Karpas-422 (cell line): Measurements from ENCODE around the gene GAS7. TPM values are rescaled to one million over a fixed set of nuclear protein-coding genes. Genes with fewer than 3 reads are reported as not detected.
"Not testable (repeated sequence)": the region's sequence is repeated elsewhere in the genome, so short reads cannot be mapped to it uniquely, and the experiment has no call there.

Experiments used
- DNase-seq: peaks from one replicate; pipeline ENCODE4 v3.0.0-alpha.2; 2015
- H2AFZ ChIP-seq: fragments of 200-600 bp; sonication (generic); 2 replicates; pipeline ENCODE4 v1.6.1; 2014; ENCODE audit warnings: antibody characterized with exemption, low read length, mixed read lengths
- H3K27ac ChIP-seq: fragments of 200-600 bp; sonication (generic); 2 replicates; pipeline ENCODE4 v1.5.1; 2014; ENCODE audit warnings: mild to moderate bottlenecking, low read length, moderate library complexity
- H3K27me3 ChIP-seq: fragments of 200-600 bp; sonication (generic); 2 replicates; pipeline ENCODE4 v1.6.1; 2014; ENCODE audit warnings: low read length, mixed read lengths
- H3K36me3 ChIP-seq: fragments of 200-600 bp; sonication (generic); 2 replicates; pipeline ENCODE4 v1.6.1; 2014; ENCODE audit warnings: low read length, mixed read lengths; ENCODE audit not compliant: insufficient read depth
- H3K4me1 ChIP-seq: fragments of 200-600 bp; sonication (generic); 2 replicates; pipeline ENCODE4 v1.6.1; 2014; ENCODE audit warnings: mild to moderate bottlenecking, low read length, mixed read lengths
- H3K4me2 ChIP-seq: fragments of 200-600 bp; sonication (generic); 2 replicates; pipeline ENCODE4 v1.6.1; 2014; ENCODE audit warnings: low read length, low read depth, mild to moderate bottlenecking; ENCODE audit not compliant: poor library complexity, severe bottlenecking
- H3K4me3 ChIP-seq: fragments of 200-600 bp; sonication (generic); 2 replicates; pipeline ENCODE4 v1.5.1; 2014; ENCODE audit warnings: mild to moderate bottlenecking, antibody characterized with exemption, low read length, mixed read lengths
- H3K79me2 ChIP-seq: fragments of 200-600 bp; sonication (generic); 2 replicates; pipeline ENCODE4 v1.6.1; 2014; ENCODE audit warnings: mild to moderate bottlenecking, low read length, mixed read lengths
- H3K9ac ChIP-seq: fragments of 200-600 bp; sonication (generic); 2 replicates; pipeline ENCODE4 v1.6.0; 2014; ENCODE audit warnings: low read length
- H3K9me2 ChIP-seq: fragments of 200-600 bp; sonication (generic), shearing (Covaris generic); replicated peaks from 2 replicates; pipeline ENCODE4 v1.6.0; 2014; ENCODE audit warnings: mild to moderate bottlenecking, low read length, moderate library complexity; ENCODE audit not compliant: insufficient read depth
- H3K9me3 ChIP-seq: fragments of 300-700, 200-600 bp; sonication (generic); 2 replicates; pipeline ENCODE4 v1.6.1; 2014; ENCODE audit warnings: low read length, mixed read lengths
- H4K20me1 ChIP-seq: fragments of 200-600 bp; sonication (generic); 2 replicates; pipeline ENCODE4 v1.6.1; 2014; ENCODE audit warnings: mild to moderate bottlenecking, antibody characterized with exemption, low read length, low read depth; ENCODE audit not compliant: insufficient read depth
- total RNA-seq: library from RNA; depleted of rRNA; stranded (reverse); fragments of >200 nt; shearing (Covaris generic); gene quantifications from 2 replicates; pipeline ENCODE4 v1.2.3, GENCODE V29; 2014; ENCODE audit warnings: low replicate concordance

Gene GAS7
- total RNA-seq, 1 experiment from 2014 or later: 79.9 TPM

- no peak overlapping the region for H3K4me3 ChIP-seq
- H3K9me2 ChIP-seq: no peaks in the 10 kb centered on the region
- peaks cover 76% of the 10 kb centered on the region for H4K20me1 ChIP-seq
- H2AFZ ChIP-seq: no peak overlapping the region
- no peaks in the 10 kb centered on the region for H3K9me3 ChIP-seq
- peaks cover 55% of the 10 kb centered on the region for H3K36me3 ChIP-seq
- DNase-seq: no peak
- peaks cover 92% of the 10 kb centered on the region for H3K79me2 ChIP-seq
- no peak overlapping the region for H3K27ac ChIP-seq
- no peak overlapping the region for H3K9ac ChIP-seq
- peaks cover 68% of the 10 kb centered on the region for H3K4me1 ChIP-seq
- H3K4me2 ChIP-seq: no peak overlapping the region
- no peaks in the 10 kb centered on the region for H3K27me3 ChIP-seq
Observed at GRCh38 chr17:10022416-10022815, 176.0 kb downstream of the GAS7 start.

- H3K4me2 ChIP-seq: no peak overlapping the region
- H3K27ac ChIP-seq: no peak overlapping the region
- peaks cover 46% of the 10 kb centered on the region for H3K36me3 ChIP-seq
- peaks cover 60% of the 10 kb centered on the region for H3K4me1 ChIP-seq
- no peak overlapping the region for H3K9ac ChIP-seq
- H2AFZ ChIP-seq: no peak overlapping the region
- DNase-seq: no peak
- H3K27me3 ChIP-seq: no peaks in the 10 kb centered on the region
- H3K79me2 ChIP-seq: peaks cover 86% of the 10 kb centered on the region
- peaks cover 69% of the 10 kb centered on the region for H4K20me1 ChIP-seq
- no peaks in the 10 kb centered on the region for H3K9me2 ChIP-seq
- H3K4me3 ChIP-seq: no peak overlapping the region
- no peaks in the 10 kb centered on the region for H3K9me3 ChIP-seq
Observed at GRCh38 chr17:10021272-10021984, 177.0 kb downstream of the GAS7 start.

- no peaks in the 10 kb centered on the region for H3K9me2 ChIP-seq
- H3K4me3 ChIP-seq: no peak overlapping the region
- H3K4me2 ChIP-seq: no peak overlapping the region
- H3K9ac ChIP-seq: no peak overlapping the region
- H3K9me3 ChIP-seq: no peaks in the 10 kb centered on the region
- H3K36me3 ChIP-seq: peaks cover 42% of the 10 kb centered on the region
- H3K79me2 ChIP-seq: peaks cover 87% of the 10 kb centered on the region
- peaks cover 60% of the 10 kb centered on the region for H3K4me1 ChIP-seq
- no peak overlapping the region for H3K27ac ChIP-seq
- H3K27me3 ChIP-seq: no peaks in the 10 kb centered on the region
- no peak for DNase-seq
- peaks cover 69% of the 10 kb centered on the region for H4K20me1 ChIP-seq
- no peak overlapping the region for H2AFZ ChIP-seq
Observed at GRCh38 chr17:10019941-10020451, 178.4 kb downstream of the GAS7 start.

DNA sequence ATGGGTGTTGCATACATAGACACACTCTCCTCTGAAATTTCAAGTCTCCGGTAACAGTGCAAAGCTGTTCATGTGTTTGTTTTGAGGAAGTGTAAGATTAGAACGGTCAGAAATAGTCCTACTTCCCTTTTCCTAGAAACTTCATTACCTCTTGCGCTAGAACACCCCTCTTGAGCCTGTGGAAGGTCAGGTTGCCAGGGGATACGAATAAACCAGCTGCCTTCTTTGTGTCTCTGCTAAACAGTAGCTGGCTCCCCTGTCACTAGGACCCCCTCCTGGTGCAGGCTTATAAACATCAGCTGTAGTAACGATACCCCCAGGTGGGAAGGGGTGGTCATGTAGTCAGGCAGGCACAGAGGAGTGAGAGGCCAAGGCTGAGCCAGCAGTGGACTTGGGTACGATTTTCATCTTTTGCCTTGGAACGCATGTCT, 179.9 kb downstream of the GAS7 start:
- Histone ChIP-seq H4K20me1 (peaks cover 78% of the 10 kb centered on the region), H3K9me3 (no peaks in the 10 kb centered on the region), H2AFZ (no peak overlapping the region), H3K27ac (peak overlapping the region; percentile 37), H3K27me3 (no peaks in the 10 kb centered on the region), H3K36me3 (peaks cover 44% of the 10 kb centered on the region), H3K4me3 (no peak overlapping the region; the same call in 1 of the 2 replicates), H3K9me2 (no peaks in the 10 kb centered on the region), H3K79me2 (peaks cover 88% of the 10 kb centered on the region), H3K9ac (no peak overlapping the region), H3K4me1 (peaks cover 65% of the 10 kb centered on the region), H3K4me2 (peak overlapping the region; percentile 57)
- DNase-seq: peak; percentile 86

GRCh38 chr17:10016958-10017570, 181.3 kb downstream of the GAS7 start:
- Histone ChIP-seq H3K79me2 (peaks cover 86% of the 10 kb centered on the region), H3K36me3 (peaks cover 43% of the 10 kb centered on the region), H3K4me1 (peaks cover 60% of the 10 kb centered on the region), H4K20me1 (peaks cover 68% of the 10 kb centered on the region)
- not testable (repeated sequence) for DNase-seq, H3K27me3 ChIP-seq, H3K9me2 ChIP-seq, H3K27ac ChIP-seq, H3K9me3 ChIP-seq, H3K9ac ChIP-seq, H3K4me2 ChIP-seq, H3K4me3 ChIP-seq, H2AFZ ChIP-seq

DNA sequence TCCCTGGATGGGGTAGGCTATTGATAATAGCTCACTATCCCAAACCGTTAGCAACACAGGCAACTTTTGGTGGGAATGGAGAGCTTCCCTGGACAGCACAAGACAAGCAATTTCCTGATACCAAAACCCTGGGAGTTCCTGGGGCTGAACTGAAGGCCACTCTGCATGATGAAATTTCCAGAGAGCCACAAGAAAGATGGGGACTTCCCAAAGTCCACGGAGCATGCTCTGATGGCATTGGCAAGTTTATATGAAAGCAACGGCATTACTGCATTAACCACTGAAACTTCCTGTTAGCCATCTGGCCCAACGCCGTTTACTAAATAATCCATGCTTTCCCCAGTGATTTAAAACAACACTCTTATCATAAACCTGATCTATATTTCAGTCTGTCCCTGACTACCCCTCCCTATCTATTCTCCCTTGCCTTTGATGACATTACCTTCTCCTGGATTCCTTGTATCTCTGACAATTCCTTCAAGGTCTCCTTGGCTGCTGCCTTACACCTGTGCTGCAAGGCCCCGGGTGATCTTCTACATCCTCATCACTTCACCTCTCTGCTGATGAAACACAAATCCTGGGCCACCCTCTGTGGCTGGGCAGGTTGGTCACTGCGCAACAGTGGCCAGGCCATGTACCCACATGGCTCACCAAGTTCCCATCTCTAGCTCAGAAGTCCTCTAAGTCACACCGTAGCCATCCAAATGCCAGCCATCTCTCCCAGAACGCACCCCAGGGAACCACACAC, 184.9 kb downstream of the GAS7 start:
- no peaks in the 10 kb centered on the region for H3K9me3 ChIP-seq
- DNase-seq: no peak
- H3K4me3 ChIP-seq: no peak overlapping the region
- H2AFZ ChIP-seq: no peak overlapping the region
- no peak overlapping the region for H3K9ac ChIP-seq
- H3K79me2 ChIP-seq: peaks cover 87% of the 10 kb centered on the region
- H3K9me2 ChIP-seq: no peaks in the 10 kb centered on the region
- H4K20me1 ChIP-seq: peaks cover 46% of the 10 kb centered on the region; the same call in 1 of the 2 replicates
- no peaks in the 10 kb centered on the region for H3K27me3 ChIP-seq
- H3K4me2 ChIP-seq: no peak overlapping the region
- peaks cover 44% of the 10 kb centered on the region for H3K4me1 ChIP-seq
- 0 out of 2 replicates have a peak overlapping the region, but pooled peaks have one; percentile 26 for H3K27ac ChIP-seq
- H3K36me3 ChIP-seq: peaks cover 47% of the 10 kb centered on the region

GRCh38 chr17:10010752-10011151, 187.7 kb downstream of the GAS7 start:
- Histone ChIP-seq H2AFZ (no peak overlapping the region), H3K9me3 (no peaks in the 10 kb centered on the region), H3K9ac (no peak overlapping the region), H3K27me3 (no peaks in the 10 kb centered on the region), H3K27ac (peak overlapping the region; percentile 52), H3K4me1 (peaks cover 49% of the 10 kb centered on the region), H4K20me1 (peaks cover 38% of the 10 kb centered on the region), H3K36me3 (peaks cover 40% of the 10 kb centered on the region), H3K9me2 (no peaks in the 10 kb centered on the region), H3K4me3 (no peak overlapping the region), H3K4me2 (no peak overlapping the region), H3K79me2 (peaks cover 91% of the 10 kb centered on the region)
- DNase-seq: no peak

- Histone ChIP-seq H3K27ac (no peak overlapping the region), H3K79me2 (peaks cover 90% of the 10 kb centered on the region), H4K20me1 (peaks cover 49% of the 10 kb centered on the region)
Observed at GRCh38 chr17:10003705-10004104, 194.7 kb downstream of the GAS7 start.

More at GRCh38 chr17:10003705-10004104, 194.7 kb downstream of the GAS7 start:
- no peaks in the 10 kb centered on the region for H3K9me2 ChIP-seq
- H3K27me3 ChIP-seq: no peaks in the 10 kb centered on the region
- no peaks in the 10 kb centered on the region for H3K9me3 ChIP-seq
- H2AFZ ChIP-seq: no peak overlapping the region
- no peak overlapping the region for H3K4me2 ChIP-seq
- DNase-seq: no peak
- H3K4me3 ChIP-seq: no peak overlapping the region
- H3K36me3 ChIP-seq: peaks cover 19% of the 10 kb centered on the region; the same call in 1 of the 2 replicates
- no peak overlapping the region for H3K9ac ChIP-seq
- H3K4me1 ChIP-seq: peaks cover 45% of the 10 kb centered on the region
